Raji (cell line): ENCODE measurements around the gene NXPH2.

Source experiments
- POLR2A ChIP-seq: IDR thresholded peaks from 2 replicates; pipeline ENCODE4 v1.6.1; 2011; ENCODE audit warnings: low read depth, low read length, control low read depth; ENCODE audit not compliant: insufficient read depth

Gene NXPH2

GRCh38 chr2:138724729-138725459 is 55.3 kb downstream of the NXPH2 start:
- TF ChIP-seq POLR2A: no peak

GRCh38 chr2:138724327-138724726 is 55.9 kb downstream of the NXPH2 start:
- TF ChIP-seq POLR2A: no peak

GRCh38 chr2:138723196-138723987 is 56.8 kb downstream of the NXPH2 start:
- no peak for TF ChIP-seq POLR2A

GRCh38 chr2:138722316-138722715 is 57.9 kb downstream of the NXPH2 start:
- no peak for TF ChIP-seq POLR2A

GRCh38 chr2:138720035-138720838 is 60.0 kb downstream of the NXPH2 start:
- TF ChIP-seq POLR2A: no peak

GRCh38 chr2:138718405-138718804 is 61.8 kb downstream of the NXPH2 start:
- no peak for TF ChIP-seq POLR2A

GRCh38 chr2:138716183-138716582 is 64.0 kb downstream of the NXPH2 start:
- no peak for TF ChIP-seq POLR2A

GRCh38 chr2:138713504-138713903 is 66.7 kb downstream of the NXPH2 start:
- no peak for TF ChIP-seq POLR2A

- no peak for TF ChIP-seq POLR2A
Measured at GRCh38 chr2:138713069-138713496, 67.1 kb downstream of the NXPH2 start.

GRCh38 chr2:138712212-138712979 is 67.8 kb downstream of the NXPH2 start:
- no peak for TF ChIP-seq POLR2A

- no peak for TF ChIP-seq POLR2A
Measured at GRCh38 chr2:138711812-138712211, 68.4 kb downstream of the NXPH2 start.

- no peak for TF ChIP-seq POLR2A
Measured at GRCh38 chr2:138708682-138709241, 71.4 kb downstream of the NXPH2 start.

- TF ChIP-seq POLR2A: no peak
Measured at GRCh38 chr2:138707392-138708074, 72.7 kb downstream of the NXPH2 start.

GRCh38 chr2:138703242-138703641 is 76.9 kb downstream of the NXPH2 start:
- TF ChIP-seq POLR2A: no peak
